CD4-positive, alpha-beta T cell treated with Interleukin-15 for 1 hour (primary cell): ENCODE results near the gene PTGDR.

Source experiments
- DNase-seq: peaks from one replicate; pipeline ENCODE4 v3.0.0-alpha.2; 2020

PTGDR gene

DNA sequence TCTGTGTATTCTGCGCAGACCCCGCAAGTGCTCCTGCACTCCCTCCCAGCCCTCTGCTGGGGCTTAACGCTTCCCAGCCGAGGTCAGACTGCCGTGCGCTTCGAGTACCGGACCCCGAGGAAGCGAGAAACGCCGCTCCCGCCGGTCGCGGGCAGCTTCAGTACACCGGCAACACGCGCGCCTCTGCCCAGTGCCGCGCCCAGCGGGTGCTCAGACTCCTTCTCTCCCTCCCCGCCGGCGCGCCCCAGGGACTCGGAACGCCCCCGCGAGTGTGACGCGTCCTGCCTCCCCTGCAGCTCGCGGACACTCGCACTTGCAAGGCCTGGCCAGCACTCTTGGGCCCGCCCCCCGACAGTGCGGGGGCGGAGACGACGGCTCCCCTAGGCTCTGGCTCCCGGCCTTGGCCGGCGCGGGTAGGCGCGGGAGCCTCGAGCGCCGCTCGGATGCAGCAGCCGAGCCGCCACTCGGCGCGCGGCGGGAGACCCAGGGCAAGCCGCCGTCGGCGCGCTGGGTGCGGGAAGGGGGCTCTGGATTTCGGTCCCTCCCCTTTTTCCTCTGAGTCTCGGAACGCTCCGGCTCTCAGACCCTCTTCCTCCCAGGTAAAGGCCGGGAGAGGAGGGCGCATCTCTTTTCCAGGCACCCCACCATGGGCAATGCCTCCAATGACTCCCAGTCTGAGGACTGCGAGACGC, 46.6 kb downstream of the PTGDR start, which contains the start of gene PTGER2:
Gene PTGER2, plus strand, starts transcription at position 410 of the 692 bp plus-strand sequence. Its CDS starts 237 bp downstream, at position 647.
- DNase-seq: peak; percentile 90

DNA sequence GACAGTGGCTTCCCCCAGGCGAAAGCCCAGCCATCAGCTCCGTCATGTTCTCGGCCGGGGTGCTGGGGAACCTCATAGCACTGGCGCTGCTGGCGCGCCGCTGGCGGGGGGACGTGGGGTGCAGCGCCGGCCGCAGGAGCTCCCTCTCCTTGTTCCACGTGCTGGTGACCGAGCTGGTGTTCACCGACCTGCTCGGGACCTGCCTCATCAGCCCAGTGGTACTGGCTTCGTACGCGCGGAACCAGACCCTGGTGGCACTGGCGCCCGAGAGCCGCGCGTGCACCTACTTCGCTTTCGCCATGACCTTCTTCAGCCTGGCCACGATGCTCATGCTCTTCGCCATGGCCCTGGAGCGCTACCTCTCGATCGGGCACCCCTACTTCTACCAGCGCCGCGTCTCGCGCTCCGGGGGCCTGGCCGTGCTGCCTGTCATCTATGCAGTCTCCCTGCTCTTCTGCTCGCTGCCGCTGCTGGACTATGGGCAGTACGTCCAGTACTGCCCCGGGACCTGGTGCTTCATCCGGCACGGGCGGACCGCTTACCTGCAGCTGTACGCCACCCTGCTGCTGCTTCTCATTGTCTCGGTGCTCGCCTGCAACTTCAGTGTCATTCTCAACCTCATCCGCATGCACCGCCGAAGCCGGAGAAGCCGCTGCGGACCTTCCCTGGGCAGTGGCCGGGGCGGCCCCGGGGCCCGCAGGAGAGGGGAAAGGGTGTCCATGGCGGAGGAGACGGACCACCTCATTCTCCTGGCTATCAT, 47.3 kb downstream of the PTGDR start:
- peak; percentile 44 for DNase-seq

DNA sequence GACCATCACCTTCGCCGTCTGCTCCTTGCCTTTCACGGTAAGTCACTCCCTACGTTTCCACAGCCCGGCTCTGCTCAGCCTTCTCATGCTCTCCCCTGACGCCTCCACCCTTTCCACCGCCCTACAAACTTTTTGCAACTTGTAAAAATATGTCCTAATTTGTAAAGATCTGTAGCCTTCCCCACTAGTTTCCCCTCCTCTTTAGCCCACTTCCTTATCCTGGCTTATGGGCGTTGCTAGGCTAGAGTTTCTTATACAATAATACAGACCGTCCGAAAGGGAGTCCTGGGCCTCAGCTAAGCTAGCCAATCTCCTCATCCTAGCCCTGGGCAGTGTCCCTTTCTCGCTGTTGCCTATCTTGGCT, 47.8 kb downstream of the PTGDR start:
- DNase-seq: peak; percentile 58

DNA sequence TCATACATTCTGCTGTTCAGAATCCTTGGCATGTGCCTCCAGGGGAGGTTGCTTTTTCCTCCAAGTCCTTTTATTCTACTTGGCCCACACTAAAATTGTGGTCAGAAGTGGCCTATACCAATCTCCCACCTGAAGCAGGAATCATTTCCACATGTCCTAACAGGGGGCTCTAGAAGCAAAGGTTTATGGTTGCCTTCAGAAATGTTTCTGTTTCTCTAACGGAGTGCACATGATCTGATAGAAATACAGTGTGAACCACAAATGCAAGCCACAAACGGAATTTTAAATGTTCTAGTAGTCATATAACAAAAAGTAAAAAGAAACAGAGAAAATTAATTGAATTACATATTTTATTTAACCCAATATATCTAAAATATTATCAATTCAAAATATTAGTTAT, 50.6 kb downstream of the PTGDR start:
- no peak for DNase-seq

DNA sequence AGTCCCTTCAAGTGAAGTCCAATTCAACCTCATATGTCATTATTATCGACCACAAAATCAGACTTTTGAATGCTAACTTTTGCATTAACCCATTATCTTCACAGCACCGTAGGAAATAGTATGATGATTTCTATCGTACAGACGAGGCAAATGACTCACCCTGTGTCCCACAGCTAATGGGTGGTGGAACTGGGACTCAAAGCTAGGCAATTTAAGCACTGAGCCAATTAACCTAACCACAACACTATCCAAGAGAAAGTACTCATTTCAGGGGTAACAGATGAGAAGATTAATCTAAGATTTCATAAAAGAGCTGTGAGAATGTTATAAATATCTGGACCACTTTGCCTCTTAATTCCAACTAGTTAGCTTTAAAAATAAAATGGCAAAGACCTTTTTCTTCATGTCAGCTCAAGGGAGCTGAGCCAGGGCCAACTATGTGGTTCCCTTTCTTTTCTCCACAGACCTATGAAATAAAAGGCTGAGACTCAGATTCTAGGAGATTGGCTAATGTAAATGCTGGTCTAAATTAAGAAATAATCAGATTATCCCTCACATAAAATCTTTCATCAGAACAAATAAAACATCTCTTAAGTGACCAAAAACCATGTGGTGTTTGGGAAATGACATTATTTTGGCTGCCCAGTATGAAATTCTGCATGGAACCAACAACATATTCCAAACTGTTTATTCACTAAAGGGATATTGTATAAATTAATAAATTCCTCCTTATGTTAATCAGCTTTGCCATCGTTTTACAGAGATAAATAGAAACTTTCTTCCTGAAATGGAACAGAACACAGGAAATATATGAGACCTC, 51.5 kb downstream of the PTGDR start:
- no peak for DNase-seq

DNA sequence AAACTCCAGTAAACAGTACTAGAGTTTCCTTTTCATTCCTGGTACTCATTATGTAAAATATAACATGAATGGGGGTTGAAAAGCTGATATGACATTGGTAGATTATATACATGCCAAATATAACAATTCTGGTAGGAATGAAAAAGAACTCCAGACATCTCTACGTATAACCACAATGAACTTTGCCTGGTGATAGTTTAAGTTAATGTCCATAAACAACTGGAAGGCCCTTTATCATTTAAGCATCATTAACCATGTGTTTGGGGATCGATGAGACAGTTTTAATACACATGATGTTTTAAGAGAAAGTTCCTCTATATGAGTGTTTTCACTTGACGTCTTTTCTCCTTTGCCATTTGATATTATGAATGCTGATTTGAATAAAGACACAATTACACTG, 52.4 kb downstream of the PTGDR start:
- no peak for DNase-seq

DNA sequence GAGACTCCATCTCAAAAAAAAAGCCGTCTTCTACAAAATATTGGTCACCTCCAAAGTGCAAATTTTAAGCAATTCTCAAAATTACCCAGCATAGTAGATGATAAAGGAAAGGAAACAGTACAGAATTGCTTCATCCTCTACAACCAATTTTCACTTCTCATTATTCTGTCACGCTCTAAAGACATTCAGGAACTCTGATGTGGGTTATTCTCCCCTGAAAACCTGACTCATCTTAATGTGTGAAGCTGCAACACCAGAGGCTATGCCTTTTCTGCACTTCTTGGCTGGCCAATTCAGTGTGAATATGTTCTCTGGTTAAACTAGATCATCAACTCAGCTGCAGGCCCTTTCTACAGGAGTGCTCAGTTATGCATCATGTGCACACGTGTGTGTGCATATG, 57.6 kb downstream of the PTGDR start:
- peak; percentile 37 for DNase-seq

DNA sequence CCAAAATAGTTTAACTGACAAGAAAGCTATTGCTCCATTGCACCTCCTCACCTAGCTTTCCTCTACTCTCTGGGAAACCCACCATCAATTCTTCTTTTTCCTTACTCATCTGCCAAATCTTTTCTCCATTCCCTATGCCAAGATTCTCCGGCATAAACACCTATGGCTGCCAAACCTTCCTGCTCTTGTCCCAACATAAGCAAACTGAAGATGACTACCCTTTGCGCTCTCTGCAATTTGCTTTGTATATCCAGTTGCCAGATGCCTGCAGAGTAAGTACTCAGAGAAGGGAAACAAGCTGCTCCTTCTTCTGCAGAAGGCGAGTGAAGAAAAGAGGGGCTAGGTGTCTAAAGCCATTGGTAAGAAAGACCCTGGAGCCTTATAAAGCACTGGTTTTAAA, 58.1 kb downstream of the PTGDR start:
- no peak for DNase-seq
